PFSK-1 (cell line): ENCODE measurements around the gene SKI.

Source experiments
- FOXP2 ChIP-seq: optimal IDR thresholded peaks from 2 replicates; pipeline ENCODE3; 2011; ENCODE audit warnings: borderline replicate concordance, control low read depth, inconsistent platforms; ENCODE audit not compliant: insufficient read depth; ENCODE audit errors: extremely low read length, extremely low read depth
- POLR2AphosphoS5 ChIP-seq: IDR thresholded peaks from 2 replicates; pipeline ENCODE4 v1.6.1; 2012; ENCODE audit warnings: low read depth, mild to moderate bottlenecking, control low read depth, low read length, moderate library complexity
- REST ChIP-seq, 2 experiments: IDR thresholded peaks; 2 replicates each; pipeline versions ENCODE4 v1.6.1 to v1.8.0; 2011 to 2012; ENCODE audit warnings: low read depth in 2 of 2, low read length in 2 of 2, control low read depth in 1 of 2, inconsistent platforms in 1 of 2, mild to moderate bottlenecking in 1 of 2, moderate library complexity in 1 of 2; ENCODE audit not compliant: insufficient read depth in 1 of 2
- SIN3A ChIP-seq: IDR thresholded peaks from 2 replicates; pipeline ENCODE4 v1.6.1; 2012; ENCODE audit warnings: mild to moderate bottlenecking, low read length, moderate library complexity, borderline replicate concordance; ENCODE audit not compliant: insufficient read depth
- TAF1 ChIP-seq: IDR thresholded peaks from 2 replicates; pipeline ENCODE4 v1.6.1; 2012; ENCODE audit warnings: low read length, control low read depth, borderline replicate concordance; ENCODE audit not compliant: insufficient read depth

SKI gene

DNA sequence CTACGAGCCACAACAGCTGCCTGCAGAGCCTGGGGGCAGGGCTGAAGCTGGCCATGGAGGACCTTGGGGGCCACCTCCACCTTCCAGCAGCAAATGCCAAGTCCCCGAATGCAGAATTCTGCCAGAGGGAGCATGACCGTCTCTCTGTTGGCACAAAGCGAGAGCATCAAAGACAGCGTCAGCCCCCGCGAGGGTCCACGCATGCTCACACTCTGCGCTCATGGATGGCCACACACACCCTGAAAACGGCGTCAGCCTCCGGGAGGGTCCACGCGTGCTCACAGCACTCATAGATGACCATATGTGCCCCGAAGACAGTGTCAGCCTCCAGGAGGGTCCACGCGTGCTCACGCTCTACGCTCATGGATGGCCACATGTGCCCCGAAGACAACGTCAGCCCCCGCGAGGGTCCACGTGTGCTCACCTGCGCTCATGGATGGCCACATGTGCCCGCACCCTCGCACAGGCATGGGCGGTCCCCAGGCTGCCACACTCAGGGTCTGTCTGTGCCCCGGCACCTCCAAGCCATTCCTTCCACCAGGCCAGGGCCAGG lies 116.7 kb downstream of the SKI start:
- TF ChIP-seq TAF1: no peak
- TF ChIP-seq REST (IDR thresholded peaks at IDR 0.05; ENCODE audit: insufficient read depth in 1 of 2, low read depth in 2 of 2, low read length in 2 of 2): no peak
- TF ChIP-seq POLR2AphosphoS5: no peak
- no peak for TF ChIP-seq SIN3A
- no peak for TF ChIP-seq FOXP2

- TF ChIP-seq REST (IDR thresholded peaks at IDR 0.05; ENCODE audit: insufficient read depth in 1 of 2, low read depth in 2 of 2, low read length in 2 of 2) (no peak), POLR2AphosphoS5 (no peak), SIN3A (no peak), FOXP2 (no peak), TAF1 (no peak)
These were observed 117.4 kb downstream of the SKI start for GRCh38 chr1:2345297-2346075.

GRCh38 chr1:2346691-2347408 lies 118.7 kb downstream of the SKI start:
- TF ChIP-seq REST (IDR thresholded peaks at IDR 0.05; ENCODE audit: insufficient read depth in 1 of 2, low read depth in 2 of 2, low read length in 2 of 2): no peak
- no peak for TF ChIP-seq POLR2AphosphoS5

DNA sequence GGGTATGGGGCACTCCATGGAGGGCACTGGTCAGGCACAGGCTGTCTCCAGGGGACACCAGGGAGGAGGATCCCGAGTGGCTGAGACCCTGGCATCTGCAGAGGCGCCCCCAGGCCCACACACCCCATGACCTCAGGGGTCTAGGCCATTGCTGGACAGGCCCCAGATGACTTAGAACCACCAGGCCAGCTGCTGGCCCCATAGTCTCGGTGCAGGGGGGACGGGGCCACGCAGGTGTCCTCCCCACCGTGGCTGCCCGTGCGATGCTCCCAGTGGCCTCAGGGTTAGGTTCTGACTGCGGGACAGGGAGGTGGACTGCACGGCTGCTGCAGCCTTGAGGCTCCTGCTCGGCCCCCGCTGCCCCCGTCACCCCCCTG lies 119.3 kb downstream of the SKI start:
- TF ChIP-seq POLR2AphosphoS5 (no peak), TAF1 (no peak), SIN3A (no peak), REST (IDR thresholded peaks at IDR 0.05; ENCODE audit: insufficient read depth in 1 of 2, low read depth in 2 of 2, low read length in 2 of 2) (no peak), FOXP2 (no peak)
